ENCODE results near the gene PRDM16. TPM values are rescaled to one million over a fixed set of nuclear protein-coding genes. Genes with fewer than 3 reads are reported as not detected.

Gene PRDM16
- total and polyA plus RNA-seq, 2 of the 13 experiments (the other 11 are each of a cell fraction or from before 2014, with no cell fraction given), result 0.15 to 0.81 TPM

DNA sequence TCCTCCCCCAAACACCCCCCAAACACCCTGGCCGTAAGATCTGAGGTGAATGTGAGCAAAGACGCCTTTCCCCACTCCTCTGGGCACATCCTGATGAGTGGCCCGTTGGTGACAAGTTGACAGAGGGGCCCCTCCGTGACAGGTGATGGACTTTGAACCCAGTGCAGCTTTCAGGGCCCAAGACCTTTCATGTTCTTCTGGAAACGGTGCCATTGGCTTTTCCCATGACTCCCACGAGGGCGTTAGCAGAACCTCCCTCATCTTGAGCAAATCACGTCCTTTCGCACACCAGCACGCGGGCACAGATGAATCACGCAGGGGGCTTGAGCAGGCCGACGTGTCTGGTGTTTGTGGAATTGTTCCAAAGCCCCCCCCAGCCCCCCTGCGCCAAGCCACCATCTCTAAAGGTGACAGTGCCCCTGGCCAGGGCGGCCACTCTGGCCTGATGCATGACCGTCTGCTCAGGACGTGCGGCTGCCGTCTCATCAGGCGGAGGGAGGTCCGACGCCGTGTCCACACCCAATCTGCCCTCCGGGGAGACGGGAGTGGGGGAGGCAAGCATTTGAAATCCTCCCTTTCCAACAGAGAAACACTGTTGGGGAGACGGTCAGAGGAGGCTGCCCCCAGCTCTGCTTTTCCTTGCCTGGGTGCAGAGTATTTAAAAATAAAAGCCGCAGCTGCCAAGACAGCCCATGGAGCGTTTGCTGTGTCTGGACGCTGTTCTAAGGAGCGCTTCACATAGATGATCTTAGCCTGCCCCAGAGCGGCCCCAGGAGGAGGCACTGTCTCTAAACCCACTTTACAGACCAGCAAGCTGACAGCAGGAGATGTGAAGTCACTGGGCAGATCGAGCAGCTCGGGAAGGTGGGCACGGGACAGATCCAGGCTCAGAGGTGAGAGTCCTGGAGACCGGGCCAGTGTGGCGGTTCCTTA is 287.2 kb downstream of the PRDM16 start (continued):
- TF ChIP-seq MXD4 (CRISPR knock-in tag; IDR thresholded peaks at IDR 0.05) (no peak), SRSF1 (optimal IDR thresholded peaks at IDR 0.05; ENCODE audit: low read depth, low read length) (no peak), HMGXB3 (CRISPR knock-in tag; IDR thresholded peaks at IDR 0.05; ENCODE audit: borderline replicate concordance) (no peak), NCOA5 (CRISPR knock-in tag; IDR thresholded peaks at IDR 0.05) (no peak), ZNF121 (CRISPR knock-in tag; IDR thresholded peaks at IDR 0.05) (no peak), HMG20A (CRISPR knock-in tag; IDR thresholded peaks at IDR 0.05; ENCODE audit: borderline replicate concordance) (0 out of 2 replicates have a peak, but pooled peaks have one; percentile 31), THYN1 (CRISPR knock-in tag; IDR thresholded peaks at IDR 0.05; ENCODE audit: borderline replicate concordance, low read depth) (no peak), ZNF10 (CRISPR knock-in tag; IDR thresholded peaks at IDR 0.05; ENCODE audit: borderline replicate concordance, low read depth) (no peak), NCOA2 (CRISPR knock-in tag; IDR thresholded peaks at IDR 0.05) (no peak), ZMYM4 (CRISPR knock-in tag; IDR thresholded peaks at IDR 0.05) (peak; percentile 27; the same call in 1 of the 2 replicates), NBN (conservative IDR thresholded peaks at IDR 0.05) (no peak), ZNF337 (CRISPR knock-in tag; IDR thresholded peaks at IDR 0.05; ENCODE audit: borderline replicate concordance, low read depth) (no peak), ZFP41 (CRISPR knock-in tag; IDR thresholded peaks at IDR 0.05; ENCODE audit: borderline replicate concordance) (no peak), FOXA1 (IDR thresholded peaks at IDR 0.05) (no peak), FOXA1 (CRISPR knock-in tag; IDR thresholded peaks at IDR 0.05) (peak; percentile 62), POGK (CRISPR knock-in tag; conservative IDR thresholded peaks at IDR 0.05) (no peak), ZC3H4 (CRISPR knock-in tag; IDR thresholded peaks at IDR 0.05; ENCODE audit: borderline replicate concordance) (no peak), ELF3 (CRISPR knock-in tag; IDR thresholded peaks at IDR 0.05) (peak; percentile 49)
- TF ChIP-seq, protein P1, sequence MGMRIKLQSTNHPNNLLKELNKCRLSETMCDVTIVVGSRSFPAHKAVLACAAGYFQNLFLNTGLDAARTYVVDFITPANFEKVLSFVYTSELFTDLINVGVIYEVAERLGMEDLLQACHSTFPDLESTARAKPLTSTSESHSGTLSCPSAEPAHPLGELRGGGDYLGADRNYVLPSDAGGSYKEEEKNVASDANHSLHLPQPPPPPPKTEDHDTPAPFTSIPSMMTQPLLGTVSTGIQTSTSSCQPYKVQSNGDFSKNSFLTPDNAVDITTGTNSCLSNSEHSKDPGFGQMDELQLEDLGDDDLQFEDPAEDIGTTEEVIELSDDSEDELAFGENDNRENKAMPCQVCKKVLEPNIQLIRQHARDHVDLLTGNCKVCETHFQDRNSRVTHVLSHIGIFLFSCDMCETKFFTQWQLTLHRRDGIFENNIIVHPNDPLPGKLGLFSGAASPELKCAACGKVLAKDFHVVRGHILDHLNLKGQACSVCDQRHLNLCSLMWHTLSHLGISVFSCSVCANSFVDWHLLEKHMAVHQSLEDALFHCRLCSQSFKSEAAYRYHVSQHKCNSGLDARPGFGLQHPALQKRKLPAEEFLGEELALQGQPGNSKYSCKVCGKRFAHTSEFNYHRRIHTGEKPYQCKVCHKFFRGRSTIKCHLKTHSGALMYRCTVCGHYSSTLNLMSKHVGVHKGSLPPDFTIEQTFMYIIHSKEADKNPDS (CRISPR knock-in tag; IDR thresholded peaks at IDR 0.05), result no peak
